Endodermal cell (in vitro differentiated cells): Measurements from ENCODE around the gene CACNA2D1. TPM values are rescaled to one million over a fixed set of nuclear protein-coding genes. Genes with fewer than 3 reads are reported as not detected.

Experiments
- DNase-seq: peaks from one replicate; pipeline ENCODE4 v3.0.0-alpha.2; 2017
- H3K27ac ChIP-seq: 2 replicates; pipeline ENCODE4 v1.5.1; 2013; ENCODE audit warnings: mild to moderate bottlenecking, low read depth, low read length, moderate library complexity
- H3K27me3 ChIP-seq: 2 replicates; pipeline ENCODE4 v1.6.1; 2013; ENCODE audit warnings: mild to moderate bottlenecking, low read length, moderate library complexity; ENCODE audit not compliant: insufficient read depth, control insufficient read depth, poor library complexity, severe bottlenecking
- H3K36me3 ChIP-seq: 2 replicates; pipeline ENCODE4 v1.7.0; 2013; ENCODE audit warnings: mild to moderate bottlenecking, low read length, moderate library complexity; ENCODE audit not compliant: control insufficient read depth, insufficient read depth
- H3K4me1 ChIP-seq: one replicate; pipeline ENCODE4 v1.7.0; 2013; ENCODE audit warnings: low read length; ENCODE audit not compliant: control insufficient read depth, insufficient read depth
- H3K4me3 ChIP-seq: 2 replicates; pipeline ENCODE4 v1.5.1; 2013; ENCODE audit warnings: mild to moderate bottlenecking, low read length, moderate library complexity
- H3K9ac ChIP-seq: 2 replicates; pipeline ENCODE4 v1.6.1; 2013; ENCODE audit warnings: mild to moderate bottlenecking, low read length, moderate library complexity; ENCODE audit not compliant: poor library complexity, severe bottlenecking; ENCODE audit errors: extremely low read depth
- H3K9me3 ChIP-seq: 2 replicates; pipeline ENCODE4 v1.6.1; 2013; ENCODE audit warnings: mild to moderate bottlenecking, low read length, moderate library complexity; ENCODE audit not compliant: control insufficient read depth
- H3K27ac Mint-ChIP-seq: 2 replicates; pipeline ENCODE4 v1.8.0; 2020; ENCODE audit warnings: mixed read lengths
- H3K27me3 Mint-ChIP-seq: 2 replicates; pipeline ENCODE4 v1.8.0; 2021; ENCODE audit warnings: mild to moderate bottlenecking, mixed read lengths; ENCODE audit not compliant: insufficient read depth
- H3K36me3 Mint-ChIP-seq: 2 replicates; pipeline ENCODE4 v1.8.0; 2020; ENCODE audit warnings: low read depth, mixed read lengths
- H3K4me1 Mint-ChIP-seq: 2 replicates; pipeline ENCODE4 v1.8.0; 2020; ENCODE audit warnings: mixed read lengths
- H3K4me3 Mint-ChIP-seq: 2 replicates; pipeline ENCODE4 v1.8.0; 2020; ENCODE audit warnings: mild to moderate bottlenecking, moderate library complexity, mixed read lengths
- H3K9me3 Mint-ChIP-seq: 2 replicates; pipeline ENCODE4 v1.8.0; 2020; ENCODE audit warnings: mild to moderate bottlenecking, mixed read lengths
- WGBS, 2 experiments: methylation state at CpG; one replicate each; pipeline versions ENCODE4 v1.1.5 to v1.1.7; 2013; ENCODE audit warnings: missing lambda C conversion rate in 2 of 2, mixed read lengths in 1 of 2; ENCODE audit not compliant: insufficient coverage in 1 of 2, insufficient read length in 1 of 2; 5-methylcytosine and 5-hydroxymethylcytosine counted together
- long read RNA-seq, 4 experiments: library from polyadenylated mRNA in 2 of 4; library from RNA in 1 of 4; library from capped mRNA in 1 of 4; stranded (forward) in 3 of 4; unstranded in 1 of 4; transcript quantifications; one replicate each; pipeline ENCODE4 v2.0.0, GENCODE V29; 2020 to 2021; ENCODE audit warnings: inconsistent platforms in 1 of 4
- polyA plus RNA-seq, 2 experiments: library from polyadenylated mRNA; stranded (reverse); fragments of 50-300 nt; gene quantifications; one replicate each; pipeline ENCODE4 v1.2.3, GENCODE V29; 2013
- total RNA-seq, 2 donors: library from RNA; stranded (reverse); fragmentation: NEBNext Ultra II Directional in 1 of 2; extraction: Animal tissue kit (Norgen Biotek cat#: 25700) in 1 of 2; gene quantifications; 2 replicates in 1 of 2; 3 replicates in 1 of 2; pipeline ENCODE4 v1.2.1, GENCODE V29; 2021
- TF ChIP-seq, protein P1 (sequence below): fragments of 200-600 bp; sonication (generic); conservative IDR thresholded peaks from 2 replicates; pipeline ENCODE4 v1.5.0; 2021; ENCODE audit warnings: antibody characterized with exemption, mild to moderate bottlenecking

Gene CACNA2D1
- 10 to 100 TPM; 16.9 to 26.8 TPM for total RNA-seq
- 18.4 TPM for polyA plus RNA-seq (2013, experiment 1 of 2)
- polyA plus RNA-seq (2013, experiment 2 of 2) = 18.8 TPM
- long read RNA-seq, experiment 1, partial matches to known transcripts = 1 of 8 reads
- long read RNA-seq, experiment 1, other reads (novel, unspliced or antisense) = 7 of 8 reads
- long read RNA-seq, experiment 2, partial matches to known transcripts = 0 of 11 reads
- long read RNA-seq, experiment 2, other reads (novel, unspliced or antisense) = 11 of 11 reads
- long read RNA-seq, experiment 3, partial matches to known transcripts = 22 of 34 reads
- long read RNA-seq, experiment 3, other reads (novel, unspliced or antisense) = 12 of 34 reads
- long read RNA-seq, experiment 4, partial matches to known transcripts = 0 of 1 reads
- long read RNA-seq, experiment 4, other reads (novel, unspliced or antisense) = 1 of 1 reads

DNA sequence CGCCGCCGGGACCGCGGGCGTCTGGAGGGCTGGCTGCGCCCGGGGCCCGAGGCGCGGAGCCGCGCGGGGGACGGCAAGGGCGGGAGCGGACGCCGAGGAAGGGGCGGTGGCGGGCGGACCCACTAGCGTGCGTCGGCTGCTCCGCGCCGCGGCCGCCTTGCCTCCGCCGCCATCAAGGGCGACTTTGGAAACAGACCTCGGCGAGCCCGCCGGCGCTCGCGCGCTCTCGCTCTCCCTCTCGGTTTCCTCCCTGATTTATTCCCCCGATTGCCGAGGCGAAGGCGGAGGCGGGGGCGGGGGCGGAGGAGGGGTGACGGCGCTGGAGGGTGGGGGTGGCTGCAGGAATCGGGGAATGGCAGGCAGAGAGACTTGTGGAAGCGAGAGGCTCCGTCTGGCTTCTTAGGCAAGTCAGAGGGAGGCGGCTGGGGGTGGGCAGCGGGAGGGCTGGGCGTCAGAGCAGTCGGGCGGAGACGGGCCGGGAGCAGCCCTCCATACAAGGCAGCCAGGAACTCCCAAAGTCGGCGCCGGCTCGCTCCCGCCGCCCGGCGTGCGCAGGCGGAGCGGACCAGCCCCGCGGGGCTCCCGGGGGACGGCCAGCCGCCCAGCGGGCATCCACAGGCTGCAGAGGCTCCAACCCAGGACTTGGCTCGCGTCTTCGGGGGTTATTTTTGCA is at the start of gene CACNA2D1:
Gene CACNA2D1, minus strand, starts transcription at position 231 of the 673 bp plus-strand sequence.
- 0% methylated on average over 75 of the region's 82 CpGs; no CpG with 5 or more reads in 1 of the 2 experiments for WGBS, 2 experiments
- peak; percentile 93 for DNase-seq
- peaks cover 16% of the 10 kb centered on the region for H3K27me3 Mint-ChIP-seq

DNA sequence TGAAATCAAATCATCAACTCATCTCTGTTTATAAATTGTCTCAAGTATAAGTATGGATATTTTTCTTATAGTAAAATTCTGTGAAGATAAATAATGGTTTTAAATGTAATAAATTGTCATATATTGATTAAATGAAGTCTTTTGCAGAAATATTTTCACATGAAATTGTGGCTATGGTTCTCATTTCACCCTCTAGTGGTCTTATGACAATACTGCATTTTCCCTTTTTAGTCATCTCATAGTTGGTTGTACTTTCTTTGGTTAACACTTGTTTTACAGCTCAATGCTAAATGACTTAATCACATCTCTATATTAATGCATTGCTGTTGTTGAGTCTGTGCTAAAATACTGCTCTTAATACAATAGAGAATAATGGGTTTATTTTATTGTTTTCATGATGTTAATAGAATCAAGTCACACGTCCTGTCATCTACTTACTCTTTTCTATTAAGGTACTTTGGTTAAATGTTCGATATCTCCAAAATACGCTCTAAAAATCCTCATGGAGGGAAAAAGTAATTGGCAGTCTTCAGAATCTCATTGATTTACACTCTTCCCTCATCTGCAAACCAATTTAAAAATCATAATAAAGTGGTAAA is 38.0 kb upstream of the CACNA2D1 start:
- Histone ChIP-seq H3K4me1 (no peaks in the 10 kb centered on the region), H3K27ac (no peak overlapping the region), H3K36me3 (no peaks in the 10 kb centered on the region), H3K27me3 (no peaks in the 10 kb centered on the region), H3K9ac (no peak overlapping the region), H3K9me3 (peaks cover 18% of the 10 kb centered on the region), H3K4me3 (no peak overlapping the region)
- TF ChIP-seq, protein P1, sequence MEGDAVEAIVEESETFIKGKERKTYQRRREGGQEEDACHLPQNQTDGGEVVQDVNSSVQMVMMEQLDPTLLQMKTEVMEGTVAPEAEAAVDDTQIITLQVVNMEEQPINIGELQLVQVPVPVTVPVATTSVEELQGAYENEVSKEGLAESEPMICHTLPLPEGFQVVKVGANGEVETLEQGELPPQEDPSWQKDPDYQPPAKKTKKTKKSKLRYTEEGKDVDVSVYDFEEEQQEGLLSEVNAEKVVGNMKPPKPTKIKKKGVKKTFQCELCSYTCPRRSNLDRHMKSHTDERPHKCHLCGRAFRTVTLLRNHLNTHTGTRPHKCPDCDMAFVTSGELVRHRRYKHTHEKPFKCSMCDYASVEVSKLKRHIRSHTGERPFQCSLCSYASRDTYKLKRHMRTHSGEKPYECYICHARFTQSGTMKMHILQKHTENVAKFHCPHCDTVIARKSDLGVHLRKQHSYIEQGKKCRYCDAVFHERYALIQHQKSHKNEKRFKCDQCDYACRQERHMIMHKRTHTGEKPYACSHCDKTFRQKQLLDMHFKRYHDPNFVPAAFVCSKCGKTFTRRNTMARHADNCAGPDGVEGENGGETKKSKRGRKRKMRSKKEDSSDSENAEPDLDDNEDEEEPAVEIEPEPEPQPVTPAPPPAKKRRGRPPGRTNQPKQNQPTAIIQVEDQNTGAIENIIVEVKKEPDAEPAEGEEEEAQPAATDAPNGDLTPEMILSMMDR = peak; percentile 89
- H3K4me1 Mint-ChIP-seq = no peaks in the 10 kb centered on the region
- no peak overlapping the region for H3K27ac Mint-ChIP-seq
- no peaks in the 10 kb centered on the region for H3K36me3 Mint-ChIP-seq
- no peak overlapping the region for H3K4me3 Mint-ChIP-seq
- no peak for DNase-seq
- WGBS, 2 experiments = 100% methylated on average over 3 of the region's 3 CpGs; no CpG with 5 or more reads in 1 of the 2 experiments
- no peaks in the 10 kb centered on the region for H3K27me3 Mint-ChIP-seq
- peaks cover 6% of the 10 kb centered on the region for H3K9me3 Mint-ChIP-seq

More for the DNA sequence above, at the start of gene CACNA2D1:
- TF ChIP-seq, protein P1 = no peak
- no peaks in the 10 kb centered on the region for H3K9me3 ChIP-seq
- no peaks in the 10 kb centered on the region for H3K36me3 ChIP-seq
- peak within 1 kb of the TSS; percentile 81 for H3K4me3 Mint-ChIP-seq
- H3K27ac ChIP-seq = peak within 1 kb of the TSS; percentile 83
- H3K9me3 Mint-ChIP-seq = no peaks in the 10 kb centered on the region
- no peaks in the 10 kb centered on the region for H3K4me1 ChIP-seq
- no peaks in the 10 kb centered on the region for H3K27me3 ChIP-seq
- peak within 1 kb of the TSS; percentile 92 for H3K27ac Mint-ChIP-seq
- no peaks in the 10 kb centered on the region for H3K36me3 Mint-ChIP-seq
- peak within 1 kb of the TSS; percentile 91 for H3K4me3 ChIP-seq
- peak within 1 kb of the TSS; percentile 61 for H3K9ac ChIP-seq
- peaks cover 15% of the 10 kb centered on the region for H3K4me1 Mint-ChIP-seq

DNA sequence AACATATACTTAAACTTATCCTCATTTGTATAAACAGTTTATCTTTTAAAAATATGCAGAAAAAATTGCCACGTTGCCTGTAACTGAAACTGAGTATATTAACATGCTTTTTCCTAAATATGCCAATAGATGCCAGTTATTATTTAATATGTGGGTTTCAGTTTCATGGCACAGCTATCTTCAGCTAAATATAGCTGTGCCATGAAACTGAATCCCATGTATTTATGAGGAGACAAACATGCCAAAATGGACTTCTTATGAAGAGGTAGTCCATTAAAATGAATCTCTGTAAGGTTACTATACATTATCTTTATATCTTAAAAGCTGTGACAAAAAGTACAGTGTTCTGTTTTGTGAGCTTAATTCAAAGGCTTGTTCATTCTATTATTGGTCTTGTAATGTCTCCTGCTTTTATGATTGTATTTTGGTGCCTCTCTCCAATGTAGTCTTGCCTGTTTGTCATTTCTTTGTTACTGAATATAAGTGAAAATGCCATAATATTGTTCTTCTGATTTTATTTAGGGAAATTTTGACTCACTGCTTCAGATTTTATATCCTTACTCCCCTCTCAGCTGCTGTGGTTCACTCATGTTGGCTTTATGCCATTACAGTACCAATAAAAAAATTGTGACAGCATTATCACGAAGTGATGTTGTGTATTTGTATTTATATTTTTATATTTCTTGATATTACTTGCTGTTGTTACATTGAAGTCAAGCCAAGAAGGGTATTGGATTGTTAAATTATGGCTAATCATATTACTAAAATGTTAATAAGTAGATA is 34.3 kb upstream of the CACNA2D1 start:
- WGBS, 2 experiments = 82% methylated on average over 1 of the region's 2 CpGs; no CpG with 5 or more reads in 1 of the 2 experiments
- no peaks in the 10 kb centered on the region for H3K27me3 ChIP-seq
- Mint-ChIP-seq H3K9me3 (no peaks in the 10 kb centered on the region), H3K27ac (no peak overlapping the region), H3K27me3 (no peaks in the 10 kb centered on the region), H3K36me3 (no peaks in the 10 kb centered on the region), H3K4me3 (no peak overlapping the region), H3K4me1 (no peaks in the 10 kb centered on the region)
- no peaks in the 10 kb centered on the region for H3K4me1 ChIP-seq
- no peaks in the 10 kb centered on the region for H3K9me3 ChIP-seq
- no peak for DNase-seq
- no peak overlapping the region for H3K27ac ChIP-seq
- TF ChIP-seq, protein P1 = no peak
- no peak overlapping the region for H3K4me3 ChIP-seq
- no peak overlapping the region for H3K9ac ChIP-seq
- H3K36me3 ChIP-seq = no peaks in the 10 kb centered on the region
